ENCODE data around the gene SUN1. TPM values are rescaled to one million over a fixed set of nuclear protein-coding genes. Genes with fewer than 3 reads are reported as not detected.
"Not testable (repeated sequence)": the region's sequence is repeated elsewhere in the genome, so short reads cannot be mapped to it uniquely, and the experiment has no call there.

The SUN1 gene
- total RNA-seq, 4 donors from 2014 or later: 139 to 624 (median 446) TPM

DNA sequence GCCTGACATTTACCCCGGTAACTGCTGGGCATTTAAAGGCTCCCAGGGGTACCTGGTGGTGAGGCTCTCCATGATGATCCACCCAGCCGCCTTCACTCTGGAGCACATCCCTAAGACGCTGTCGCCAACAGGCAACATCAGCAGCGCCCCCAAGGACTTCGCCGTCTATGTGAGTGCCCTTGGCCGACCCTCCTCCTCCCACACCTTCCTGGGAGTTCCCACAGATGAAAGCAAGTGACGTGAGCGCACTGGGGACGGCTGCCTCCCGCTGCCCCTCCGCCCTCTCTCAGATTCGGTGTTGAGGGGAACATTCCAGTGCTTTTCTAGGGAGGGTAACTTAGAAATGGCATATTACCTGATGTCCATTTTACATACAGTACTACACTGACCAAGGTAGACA lies 37.1 kb downstream of the SUN1 start:
- no peak for DNase-seq
- H3K36me3 ChIP-seq: no peaks in the 10 kb centered on the region
- H3K9me3 ChIP-seq: no peaks in the 10 kb centered on the region
- TF ChIP-seq POLR2A (IDR thresholded peaks at IDR 0.05): no peak
- TF ChIP-seq CTCF (IDR thresholded peaks at IDR 0.05): no peak
- intact Hi-C loops (cut with DNase I; ENCODE audit: low total_unique reads): no loop called here
- no peak overlapping the region for H3K4me3 ChIP-seq
- H3K27me3 ChIP-seq: no peaks in the 10 kb centered on the region
- peaks cover 15 to 23% of the 10 kb centered on the region in 2 donors for H3K4me1 ChIP-seq
- peak overlapping the region; percentile 38 to 68 for H3K27ac ChIP-seq

DNA sequence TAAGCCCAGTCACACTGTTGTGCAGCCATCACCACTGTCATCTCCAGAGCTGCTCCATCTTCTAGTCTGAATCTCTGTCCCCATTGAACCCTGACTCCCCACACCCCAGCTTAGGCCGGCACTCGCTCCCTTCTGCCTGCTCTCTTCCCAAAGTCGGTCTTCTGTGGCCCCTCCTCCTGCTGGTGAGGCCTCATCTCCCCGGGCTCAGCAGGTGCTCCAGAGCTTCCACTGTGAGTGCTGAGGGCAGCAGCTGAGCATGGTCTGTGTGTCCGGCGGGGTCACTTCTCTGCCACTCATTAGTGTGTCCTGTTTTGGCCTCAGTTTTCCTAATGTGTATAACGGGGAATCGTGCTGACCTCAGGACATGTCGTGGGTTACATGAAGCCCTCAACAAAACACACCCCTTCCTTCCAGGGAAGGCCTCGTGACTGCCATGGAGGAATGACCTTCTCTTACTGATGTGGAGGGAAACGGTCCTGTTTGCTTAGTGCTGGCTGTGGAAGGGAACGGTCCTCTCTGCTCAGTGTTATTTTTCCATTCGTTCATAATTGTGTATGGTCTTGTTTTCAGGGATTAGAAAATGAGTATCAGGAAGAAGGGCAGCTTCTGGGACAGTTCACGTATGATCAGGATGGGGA lies 39.7 kb downstream of the SUN1 start:
- no peaks in the 10 kb centered on the region for H3K9me3 ChIP-seq
- intact Hi-C loops (cut with DNase I; ENCODE audit: low total_unique reads): loop anchor here (10.0 kb wide), 1 partner anchor 87 kb away; no protein-coding TSS in a partner anchor
- peak overlapping the region; percentile 77 to 88 for H3K27ac ChIP-seq
- H3K36me3 ChIP-seq: no peaks in the 10 kb centered on the region
- no peak overlapping the region for H3K4me3 ChIP-seq
- peaks cover 21 to 22% of the 10 kb centered on the region in 2 donors for H3K4me1 ChIP-seq
- TF ChIP-seq POLR2A (IDR thresholded peaks at IDR 0.05) (no peak), CTCF (IDR thresholded peaks at IDR 0.05) (no peak)
- H3K27me3 ChIP-seq: no peaks in the 10 kb centered on the region
- no peak for DNase-seq

- DNase-seq, H3K4me3 ChIP-seq, H3K9me3 ChIP-seq, H3K36me3 ChIP-seq, H3K27me3 ChIP-seq: not testable (repeated sequence)
- Histone ChIP-seq H3K27ac (peak overlapping the region; percentile 77 to 88), H3K4me1 (peaks cover 14 to 15% of the 10 kb centered on the region in 2 donors)
- intact Hi-C loops (cut with DNase I; ENCODE audit: low total_unique reads): loop anchor here (10.0 kb wide), 1 partner anchor 88 kb away; no protein-coding TSS in a partner anchor
Measured at GRCh38 chr7:872685-873084, 40.4 kb downstream of the SUN1 start.

- peak; percentile 79 to 86 for DNase-seq
- TF ChIP-seq POLR2A (IDR thresholded peaks at IDR 0.05): peak in 1 of 2 donors; percentile 9
- peak; percentile 87 to 96 (median 92) for TF ChIP-seq CTCF (IDR thresholded peaks at IDR 0.05)
- Histone ChIP-seq H3K27ac (peak overlapping the region; percentile 77 to 88), H3K4me1 (peaks cover 10 to 17% of the 10 kb centered on the region in 2 donors), H3K36me3 (no peaks in the 10 kb centered on the region), H3K27me3 (no peaks in the 10 kb centered on the region), H3K9me3 (no peaks in the 10 kb centered on the region), H3K4me3 (no peak overlapping the region)
- intact Hi-C loops (cut with DNase I; ENCODE audit: low total_unique reads): loop anchor here (10.0 kb wide), 1 partner anchor 89 kb away; no protein-coding TSS in a partner anchor
Measured at GRCh38 chr7:873367-874002, 41.2 kb downstream of the SUN1 start.

- intact Hi-C loops (cut with DNase I; ENCODE audit: low total_unique reads): loop anchor here (10.0 kb wide), 1 partner anchor 89 kb away; no protein-coding TSS in a partner anchor
- no peaks in the 10 kb centered on the region for H3K36me3 ChIP-seq
Measured at GRCh38 chr7:874031-874749, 41.9 kb downstream of the SUN1 start.

More at GRCh38 chr7:874031-874749, 41.9 kb downstream of the SUN1 start:
- peak overlapping the region; percentile 77 to 88 for H3K27ac ChIP-seq
- no peak overlapping the region for H3K4me3 ChIP-seq
- TF ChIP-seq POLR2A (IDR thresholded peaks at IDR 0.05): no peak
- no peak for TF ChIP-seq CTCF (IDR thresholded peaks at IDR 0.05)
- H3K27me3 ChIP-seq: no peaks in the 10 kb centered on the region
- H3K4me1 ChIP-seq: peaks cover 10 to 20% of the 10 kb centered on the region in 2 donors
- peak in 1 of 2 donors; percentile 51 for DNase-seq
- H3K9me3 ChIP-seq: no peaks in the 10 kb centered on the region

Measured in uterus (tissue), 4 donors.